Stimulated activated CD4-positive, alpha-beta T cell treated with anti-CD3 and anti-CD28 coated beads, Interleukin-2, amount 100 ng/mL, for 48 hours (primary cell): ENCODE measurements around the gene FRAS1.
"Not testable (repeated sequence)": the region's sequence is repeated elsewhere in the genome, so short reads cannot be mapped to it uniquely, and the experiment has no call there.

Source experiments
- DNase-seq, 2 donors: peaks; one replicate each; pipeline ENCODE4 v3.0.0-alpha.2; 2020

The FRAS1 gene

GRCh38 chr4:78528327-78528726 is 471.2 kb downstream of the FRAS1 start:
- DNase-seq, result no peak

- no peak for DNase-seq
These were observed 472.6 kb downstream of the FRAS1 start for GRCh38 chr4:78529569-78530209.

- no peak for DNase-seq
These were observed 474.9 kb downstream of the FRAS1 start for GRCh38 chr4:78532046-78532445.

GRCh38 chr4:78533854-78534253 is 476.7 kb downstream of the FRAS1 start:
- no peak for DNase-seq

GRCh38 chr4:78534286-78534955 is 477.3 kb downstream of the FRAS1 start:
- no peak for DNase-seq

GRCh38 chr4:78542373-78542772 is 485.2 kb downstream of the FRAS1 start:
- DNase-seq, result no peak

- no peak for DNase-seq
These were observed 486.5 kb downstream of the FRAS1 start for GRCh38 chr4:78543424-78544125.

- no peak for DNase-seq
These were observed 487.6 kb downstream of the FRAS1 start for GRCh38 chr4:78544678-78545077.

- DNase-seq, result no peak
These were observed 488.4 kb downstream of the FRAS1 start for GRCh38 chr4:78545275-78546246.

- DNase-seq, result not testable (repeated sequence)
These were observed 490.8 kb downstream of the FRAS1 start for GRCh38 chr4:78547899-78548298.

- not testable (repeated sequence) for DNase-seq
These were observed 491.8 kb downstream of the FRAS1 start for GRCh38 chr4:78548889-78549288.

GRCh38 chr4:78551420-78552351 is 494.6 kb downstream of the FRAS1 start, which contains the start of gene ANXA3:
Gene ANXA3, plus strand, starts transcription at chr4:78551770. Its CDS starts 2,704 bp downstream, at chr4:78554474.
- peak in 1 of 2 donors; percentile 2 for DNase-seq

GRCh38 chr4:78552389-78553042 is 495.4 kb downstream of the FRAS1 start:
- DNase-seq, result no peak

- no peak for DNase-seq
These were observed 495.9 kb downstream of the FRAS1 start for GRCh38 chr4:78553043-78553396.

- no peak for DNase-seq
These were observed 496.5 kb downstream of the FRAS1 start for GRCh38 chr4:78553529-78554060.

- DNase-seq, result no peak
These were observed 499.5 kb downstream of the FRAS1 start for GRCh38 chr4:78556665-78557064.

- DNase-seq, result no peak
These were observed 500.7 kb downstream of the FRAS1 start for GRCh38 chr4:78557841-78558240.

GRCh38 chr4:78558410-78558809 is 501.3 kb downstream of the FRAS1 start:
- no peak for DNase-seq

- no peak for DNase-seq
These were observed 503.3 kb downstream of the FRAS1 start for GRCh38 chr4:78560296-78560963.

- DNase-seq, result no peak
These were observed 504.6 kb downstream of the FRAS1 start for GRCh38 chr4:78561677-78562076.
